Umbilical cord (tissue), 2 donors: ENCODE measurements around the gene VSTM2B. TPM values are rescaled to one million over a fixed set of nuclear protein-coding genes. Genes with fewer than 3 reads are reported as not detected.
A peak's percentile ranks its signal among the peaks of the same experiment; 100 is the strongest.
"Not testable (repeated sequence)": the region's sequence is repeated elsewhere in the genome, so short reads cannot be mapped to it uniquely, and the experiment has no call there.

Experiments used
- DNase-seq: peaks from one replicate; pipeline ENCODE4 v3.0.0-alpha.2; 2015; ENCODE audit warnings: low spot score
- total RNA-seq: library from RNA; depleted of rRNA; stranded (reverse); fragments of >200 nt; gene quantifications from one replicate; pipeline ENCODE4 v1.2.3, GENCODE V29; 2014; ENCODE audit warnings: low replicate concordance; ENCODE audit not compliant: insufficient read depth

Gene VSTM2B
- total RNA-seq, 1 donor from 2014 or later: not detected

DNA sequence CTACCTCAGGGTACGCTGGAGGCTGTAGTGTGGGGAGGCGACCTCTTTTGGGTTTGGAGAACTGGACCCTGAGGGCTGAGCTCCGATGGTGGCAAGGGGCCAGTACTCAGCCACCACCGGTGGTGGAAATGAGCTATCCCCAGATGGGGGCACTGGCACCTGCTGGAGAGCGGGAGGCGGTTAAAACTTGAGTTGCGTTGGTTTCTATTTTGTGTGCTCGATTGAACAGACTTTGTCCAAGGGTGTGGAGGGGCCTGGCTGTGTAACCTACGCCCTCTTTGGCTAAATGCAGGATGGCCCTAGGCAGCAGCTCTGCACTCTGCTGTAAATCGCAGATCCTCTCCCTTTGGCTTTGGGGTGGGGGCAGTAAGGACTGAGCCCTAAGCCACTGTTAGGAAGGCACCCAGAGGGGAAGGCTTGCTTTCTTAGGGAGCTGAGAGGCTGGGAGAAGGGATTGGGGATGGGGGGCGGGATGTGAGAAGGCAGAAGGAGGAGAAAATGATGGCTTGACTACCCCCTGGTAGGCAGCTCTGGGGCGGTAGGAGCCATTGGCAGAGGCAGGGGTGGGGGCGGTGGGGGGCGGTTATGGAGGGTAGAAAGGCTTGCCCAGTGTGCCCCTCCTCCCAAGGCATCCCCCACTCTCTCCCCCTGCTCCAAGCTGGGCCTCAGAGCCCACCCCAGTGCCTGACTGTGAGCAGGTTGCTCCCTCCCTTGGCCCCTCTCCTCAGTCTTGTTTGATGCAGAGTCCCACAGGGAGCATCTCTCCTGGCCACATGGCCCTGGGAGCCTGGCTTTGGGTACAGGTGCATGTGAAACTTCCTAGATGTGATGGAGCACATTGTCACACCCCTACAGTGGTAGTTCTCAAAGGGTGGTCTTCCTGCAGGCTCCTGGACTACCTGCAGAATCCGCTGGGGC, 5.0 kb downstream of the VSTM2B start:
- DNase-seq: no peak

- DNase-seq: peak; percentile 5
Measured at GRCh38 chr19:29531458-29532025, 5.7 kb downstream of the VSTM2B start.

DNA sequence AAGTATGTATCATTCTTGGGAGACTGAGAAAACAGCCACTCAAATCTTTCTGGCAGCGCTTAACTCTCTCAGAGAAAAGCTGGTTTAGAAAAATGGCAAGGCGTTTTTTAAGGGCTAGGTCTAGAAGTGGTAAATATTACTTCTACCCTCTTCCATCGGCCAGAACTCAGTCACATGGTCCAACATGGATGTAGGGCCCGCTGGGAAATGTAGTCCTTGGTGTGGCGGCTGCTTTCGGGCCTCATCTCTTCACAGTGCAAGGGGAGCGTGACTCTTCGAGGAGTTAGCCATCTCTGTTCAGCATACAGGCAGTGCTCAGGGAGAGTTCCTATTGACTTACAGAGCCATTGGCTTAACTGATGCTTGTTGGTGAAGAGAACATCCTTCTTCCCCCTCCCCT, 6.3 kb downstream of the VSTM2B start:
- DNase-seq: no peak

- no peak for DNase-seq
Measured at GRCh38 chr19:29532956-29533355, 7.2 kb downstream of the VSTM2B start.

GRCh38 chr19:29533578-29534544, 8.1 kb downstream of the VSTM2B start:
- DNase-seq: no peak

GRCh38 chr19:29535214-29535831, 9.5 kb downstream of the VSTM2B start:
- DNase-seq: no peak

GRCh38 chr19:29535984-29536508, 10.3 kb downstream of the VSTM2B start:
- no peak for DNase-seq

DNA sequence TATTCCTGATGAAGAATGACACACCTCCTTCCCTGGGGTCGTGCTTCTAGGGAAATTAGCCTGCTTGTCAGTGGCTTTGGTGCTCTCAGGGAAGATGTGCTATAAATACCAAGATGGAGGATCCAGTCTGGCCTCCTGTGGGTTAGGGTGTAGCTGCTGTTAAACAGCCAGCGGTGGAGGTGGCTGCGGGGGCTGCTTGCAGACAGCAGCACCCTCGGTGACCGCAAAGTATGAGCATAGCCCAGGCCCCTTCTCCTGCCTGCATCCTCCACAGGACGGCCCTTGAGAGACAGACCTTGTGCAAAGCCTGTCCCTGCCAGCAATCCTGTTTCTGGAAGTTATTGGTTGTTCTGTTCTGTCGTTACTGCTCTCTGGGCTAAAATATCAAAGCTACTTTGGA, 11.4 kb downstream of the VSTM2B start:
- DNase-seq: no peak

- no peak for DNase-seq
Measured at GRCh38 chr19:29537601-29538000, 11.8 kb downstream of the VSTM2B start.

DNA sequence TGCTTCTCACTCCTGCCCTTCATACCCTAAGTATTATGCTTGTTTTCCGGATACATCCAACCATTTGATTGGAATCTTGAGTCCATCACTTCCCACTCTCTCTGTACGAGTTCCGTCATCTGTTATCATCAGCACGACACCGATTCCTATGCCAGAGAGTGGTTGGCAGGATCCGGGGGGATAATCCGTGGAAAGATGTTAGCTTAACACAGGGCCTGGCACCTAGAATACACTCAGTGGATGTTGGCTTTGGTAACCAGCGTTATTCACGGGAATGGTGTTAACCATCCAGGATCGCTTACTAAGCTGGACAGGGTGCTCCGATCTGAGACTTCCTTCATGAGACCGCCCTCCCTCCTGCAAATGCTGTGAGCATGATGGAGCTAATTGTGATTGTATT, 12.4 kb downstream of the VSTM2B start:
- DNase-seq: no peak

DNA sequence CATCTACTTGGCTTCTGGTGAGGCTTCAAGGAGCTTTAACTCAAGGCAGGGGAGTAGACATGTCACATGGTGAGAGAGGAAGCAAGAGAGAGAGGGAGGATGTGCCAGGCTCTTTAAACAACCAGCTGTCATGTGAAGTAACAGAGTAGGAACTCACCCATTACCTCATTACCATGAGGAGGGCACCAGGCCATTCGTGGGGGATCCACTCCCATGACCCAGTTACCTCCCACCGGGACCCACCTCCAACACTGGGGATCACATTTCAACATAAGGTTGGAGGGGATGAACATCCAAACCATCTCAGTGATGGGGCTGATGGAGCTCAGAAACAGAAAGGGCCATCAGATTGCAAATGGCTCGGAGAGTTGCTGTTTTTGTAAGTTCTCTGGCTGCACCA, 12.9 kb downstream of the VSTM2B start:
- no peak for DNase-seq

DNA sequence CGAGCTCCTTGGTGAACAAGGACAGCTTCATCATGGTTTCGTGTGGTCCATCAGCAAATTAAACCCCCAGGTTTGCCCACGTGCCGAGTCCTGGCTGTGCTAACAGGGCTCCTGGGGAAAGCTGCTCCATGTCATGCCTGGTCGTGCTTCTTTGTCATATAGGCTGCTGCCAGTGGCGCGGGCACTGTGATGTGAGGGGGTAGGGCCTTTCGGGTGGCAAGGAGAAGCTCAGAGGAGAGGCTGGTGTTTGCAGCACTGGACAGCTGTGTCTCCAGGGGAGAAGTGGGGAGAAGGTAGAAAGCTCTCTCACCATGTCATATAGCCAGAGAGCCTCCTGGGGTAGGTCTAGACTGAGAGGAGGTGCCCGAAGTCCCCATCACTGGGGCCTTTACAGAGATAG, 13.3 kb downstream of the VSTM2B start:
- no peak for DNase-seq

DNA sequence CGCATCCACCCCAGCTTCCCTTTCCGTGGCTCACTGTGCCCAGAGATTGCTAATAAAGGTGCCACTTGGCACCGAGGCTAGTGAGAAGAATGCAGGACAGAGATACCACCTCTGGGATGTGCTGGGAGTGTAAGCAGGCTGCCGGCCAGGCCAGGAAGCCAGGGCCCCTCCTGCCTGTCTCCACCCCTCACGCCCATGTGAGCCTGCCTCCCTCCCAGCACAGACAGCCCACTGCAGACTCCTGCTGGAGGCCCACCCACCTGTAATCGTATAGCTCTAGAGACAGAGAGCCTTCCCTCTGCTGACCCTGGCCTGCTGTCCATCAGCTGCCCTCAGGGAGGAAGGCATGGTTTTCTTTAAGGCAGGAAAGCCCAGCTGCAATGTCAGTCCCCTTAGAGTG, 13.9 kb downstream of the VSTM2B start:
- DNase-seq: no peak

DNA sequence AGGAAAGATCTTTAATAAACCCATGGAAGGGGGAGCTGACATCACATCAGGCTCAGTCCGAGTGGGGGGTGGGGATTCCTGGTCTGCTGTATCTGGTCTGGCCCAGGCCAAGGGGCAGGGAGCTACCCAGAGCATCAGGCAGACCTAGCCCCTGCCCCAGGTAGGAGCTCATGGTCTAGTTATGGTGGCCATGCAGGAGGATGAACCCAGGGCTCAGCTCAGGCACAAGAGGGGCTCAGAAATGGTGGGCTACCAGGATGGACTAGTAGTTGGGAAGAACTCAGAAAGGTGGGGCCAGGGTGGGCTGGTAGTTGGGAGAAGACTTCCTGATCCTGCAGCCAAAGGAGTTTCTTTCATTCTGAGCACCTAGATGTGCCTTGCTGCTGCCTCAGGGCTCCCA, 14.3 kb downstream of the VSTM2B start:
- DNase-seq: no peak

DNA sequence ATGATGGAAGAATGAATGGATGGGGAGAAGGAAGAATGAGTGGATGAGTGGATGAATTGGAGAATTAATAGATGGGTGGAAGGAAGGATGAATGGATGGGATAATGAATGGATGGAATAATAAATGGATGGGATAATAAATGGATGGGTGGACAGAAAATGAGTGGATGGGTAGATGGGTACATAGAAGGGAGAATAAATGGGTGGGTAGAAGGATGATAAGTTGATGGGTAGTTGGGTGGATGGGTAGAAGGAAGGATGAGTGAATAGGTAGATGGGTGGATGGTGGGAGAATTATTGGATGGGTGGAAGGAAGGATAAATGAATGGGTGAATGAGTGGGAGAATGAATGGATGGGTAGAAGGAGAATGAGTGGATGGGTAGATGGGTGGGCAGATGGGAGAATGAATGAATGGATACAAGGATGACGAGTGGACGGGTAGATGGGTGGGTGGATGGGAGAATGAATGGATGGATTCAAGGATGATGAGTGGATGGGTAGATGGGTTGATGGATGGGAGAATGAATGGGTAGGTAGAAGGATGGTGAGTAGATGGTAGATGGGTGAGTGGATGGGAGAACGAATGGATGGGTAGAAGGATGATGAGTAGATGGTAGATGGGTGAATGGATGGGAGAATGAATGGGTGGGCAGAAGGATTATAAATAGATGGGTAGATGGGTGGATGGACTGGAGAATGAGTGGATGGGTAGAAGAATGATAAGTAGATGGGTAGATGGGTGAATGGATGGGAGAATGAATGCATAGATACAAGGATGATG, 15.9 kb downstream of the VSTM2B start:
- DNase-seq: no peak

GRCh38 chr19:29542327-29542726, 16.5 kb downstream of the VSTM2B start:
- no peak for DNase-seq

- no peak for DNase-seq
Measured at GRCh38 chr19:29542776-29543175, 17.0 kb downstream of the VSTM2B start.

GRCh38 chr19:29543381-29543780, 17.6 kb downstream of the VSTM2B start:
- no peak for DNase-seq

GRCh38 chr19:29544656-29545360, 19.0 kb downstream of the VSTM2B start:
- no peak for DNase-seq

- not testable (repeated sequence) for DNase-seq
Measured at GRCh38 chr19:29545447-29545846, 19.7 kb downstream of the VSTM2B start.
